ENCODE measurements around the gene RPLP2. TPM values are rescaled to one million over a fixed set of nuclear protein-coding genes. Genes with fewer than 3 reads are reported as not detected.

Gene RPLP2
- polyA plus RNA-seq, 1 experiment: 1,199 TPM

GRCh38 chr11:832529-833113, 22.9 kb downstream of the RPLP2 start, which contains the start of gene CD151:
CD151 (plus strand) TSS chr11:832952; CDS start chr11:836070, 3,118 bp downstream.
- Histone ChIP-seq H3K27me3 (ENCODE audit: control insufficient read depth, insufficient read depth, low read length) (no peaks in the 10 kb centered on the region), H3K4me3 (ENCODE audit: low read depth, low read length) (peak within 1 kb of the TSS; percentile 80), H3K36me3 (ENCODE audit: control insufficient read depth, insufficient read depth, low read length) (peaks cover 15% of the 10 kb centered on the region)
- POLR2A ChIA-PET: interaction anchor here (0.6 to 3.1 kb wide), 4 partner anchors 10 to 73 kb away, joined by 4 to 15 read pairs (median 6); partner anchors contain the start of genes PNPLA2 and TSPAN4
- CTCF ChIA-PET: interaction anchor here (0.6 to 1.5 kb wide), 5 partner anchors 10 to 84 kb away, joined by 3 to 5 read pairs (median 4); partner anchors contain the start of gene SLC25A22
- DNase-seq (ENCODE audit: low read depth): no peak
- no peak for TF ChIP-seq CTCF (IDR thresholded peaks at IDR 0.05; ENCODE audit: insufficient read depth, low read depth, low read length)

GRCh38 chr11:833114-833791, 23.5 kb downstream of the RPLP2 start:
- DNase-seq (ENCODE audit: low read depth): no peak
- H3K4me3 ChIP-seq (ENCODE audit: low read depth, low read length): peak overlapping the region; percentile 80
- peaks cover 20% of the 10 kb centered on the region for H3K36me3 ChIP-seq (ENCODE audit: control insufficient read depth, insufficient read depth, low read length)
- ChIA-PET POLR2A (interaction anchor here (0.6 to 3.1 kb wide), 4 partner anchors 10 to 73 kb away, joined by 4 to 15 read pairs (median 6); partner anchors contain the start of genes PNPLA2 and TSPAN4), CTCF (interaction anchor here (0.6 to 1.7 kb wide), 7 partner anchors 10 to 217 kb away, joined by 3 to 5 read pairs (median 4); partner anchors contain the start of gene SLC25A22)
- TF ChIP-seq CTCF (IDR thresholded peaks at IDR 0.05; ENCODE audit: insufficient read depth, low read depth, low read length): no peak
- no peaks in the 10 kb centered on the region for H3K27me3 ChIP-seq (ENCODE audit: control insufficient read depth, insufficient read depth, low read length)

- ChIA-PET POLR2A (interaction anchor here (1.4 to 3.1 kb wide), 2 partner anchors 9 to 10 kb away, joined by 6 to 15 read pairs; partner anchors contain the start of gene TSPAN4), CTCF (interaction anchor here (1.0 to 1.7 kb wide), 5 partner anchors 10 to 217 kb away, joined by 3 to 6 read pairs (median 5); no protein-coding TSS in a partner anchor)
- DNase-seq (ENCODE audit: low read depth): no peak
- H3K27me3 ChIP-seq (ENCODE audit: control insufficient read depth, insufficient read depth, low read length): no peaks in the 10 kb centered on the region
- peak overlapping the region; percentile 80 for H3K4me3 ChIP-seq (ENCODE audit: low read depth, low read length)
- TF ChIP-seq CTCF (IDR thresholded peaks at IDR 0.05; ENCODE audit: insufficient read depth, low read depth, low read length): no peak
- peaks cover 26% of the 10 kb centered on the region for H3K36me3 ChIP-seq (ENCODE audit: control insufficient read depth, insufficient read depth, low read length)
Measured at GRCh38 chr11:833849-834311, 24.1 kb downstream of the RPLP2 start.

GRCh38 chr11:834371-835316, 24.9 kb downstream of the RPLP2 start:
- Histone ChIP-seq H3K36me3 (ENCODE audit: control insufficient read depth, insufficient read depth, low read length) (peaks cover 32% of the 10 kb centered on the region), H3K27me3 (ENCODE audit: control insufficient read depth, insufficient read depth, low read length) (no peaks in the 10 kb centered on the region), H3K4me3 (ENCODE audit: low read depth, low read length) (peak overlapping the region; percentile 80)
- POLR2A ChIA-PET: interaction anchor here (0.6 to 3.1 kb wide), 2 partner anchors 10 to 66 kb away, joined by 4 to 15 read pairs; no protein-coding TSS in a partner anchor
- CTCF ChIA-PET: interaction anchor here (0.7 to 1.7 kb wide), 7 partner anchors 9 to 216 kb away, joined by 3 to 6 read pairs (median 3); no protein-coding TSS in a partner anchor
- no peak for DNase-seq (ENCODE audit: low read depth)
- TF ChIP-seq CTCF (IDR thresholded peaks at IDR 0.05; ENCODE audit: insufficient read depth, low read depth, low read length): no peak

Data from BJ (cell line).